GM10266 (cell line): ENCODE results near the gene APH1B.
"Not testable (repeated sequence)": the region's sequence is repeated elsewhere in the genome, so short reads cannot be mapped to it uniquely, and the experiment has no call there.

Source experiments
- DNase-seq: peaks from one replicate; pipeline ENCODE4 v3.0.0; 2012; ENCODE audit errors: extremely low spot score
- TF ChIP-seq, protein P1 (sequence below): IDR thresholded peaks from 2 replicates; pipeline ENCODE4 v1.5.1; 2012; ENCODE audit warnings: mild to moderate bottlenecking, low read depth; ENCODE audit not compliant: control insufficient read depth, insufficient read depth; ENCODE audit errors: missing control alignments

The APH1B gene

DNA sequence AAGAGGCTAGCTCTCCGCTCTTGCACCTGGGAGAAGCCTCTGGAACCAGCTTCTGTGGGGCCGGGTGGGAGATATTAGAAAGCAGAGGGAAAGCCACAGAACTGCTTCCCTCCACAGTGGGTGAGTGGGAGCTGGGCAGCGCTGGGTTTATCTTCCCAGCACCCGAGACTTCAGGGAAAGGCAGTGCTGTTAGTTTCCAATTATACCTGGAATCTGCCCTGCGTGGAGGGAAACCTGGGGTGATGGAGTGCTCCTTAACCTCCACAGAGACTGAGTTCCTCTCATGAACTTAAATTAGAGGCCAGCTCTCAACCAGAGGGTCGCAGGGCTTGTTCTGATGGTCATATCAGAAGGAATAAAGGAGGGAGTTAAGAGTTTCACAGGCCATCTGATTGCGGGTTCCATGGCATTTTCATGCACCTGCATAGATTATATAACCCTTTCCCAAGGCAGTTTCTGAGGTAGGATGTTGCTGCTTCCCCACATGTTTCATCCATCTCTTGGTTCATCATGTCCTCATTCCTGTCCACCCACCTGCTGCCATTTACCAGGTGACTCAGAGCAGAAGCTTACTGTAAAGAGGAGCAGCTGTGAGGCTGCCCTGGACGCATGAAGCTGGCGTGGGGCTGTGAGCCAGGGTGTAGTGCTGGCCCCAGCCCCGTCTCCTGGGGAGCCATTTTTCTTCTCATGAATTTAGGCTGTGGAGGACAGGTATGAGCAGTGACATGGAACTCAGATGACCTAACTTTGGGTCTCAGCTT lies 61.8 kb downstream of the APH1B start:
- DNase-seq: no peak
- TF ChIP-seq, protein P1, sequence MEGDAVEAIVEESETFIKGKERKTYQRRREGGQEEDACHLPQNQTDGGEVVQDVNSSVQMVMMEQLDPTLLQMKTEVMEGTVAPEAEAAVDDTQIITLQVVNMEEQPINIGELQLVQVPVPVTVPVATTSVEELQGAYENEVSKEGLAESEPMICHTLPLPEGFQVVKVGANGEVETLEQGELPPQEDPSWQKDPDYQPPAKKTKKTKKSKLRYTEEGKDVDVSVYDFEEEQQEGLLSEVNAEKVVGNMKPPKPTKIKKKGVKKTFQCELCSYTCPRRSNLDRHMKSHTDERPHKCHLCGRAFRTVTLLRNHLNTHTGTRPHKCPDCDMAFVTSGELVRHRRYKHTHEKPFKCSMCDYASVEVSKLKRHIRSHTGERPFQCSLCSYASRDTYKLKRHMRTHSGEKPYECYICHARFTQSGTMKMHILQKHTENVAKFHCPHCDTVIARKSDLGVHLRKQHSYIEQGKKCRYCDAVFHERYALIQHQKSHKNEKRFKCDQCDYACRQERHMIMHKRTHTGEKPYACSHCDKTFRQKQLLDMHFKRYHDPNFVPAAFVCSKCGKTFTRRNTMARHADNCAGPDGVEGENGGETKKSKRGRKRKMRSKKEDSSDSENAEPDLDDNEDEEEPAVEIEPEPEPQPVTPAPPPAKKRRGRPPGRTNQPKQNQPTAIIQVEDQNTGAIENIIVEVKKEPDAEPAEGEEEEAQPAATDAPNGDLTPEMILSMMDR: no peak

DNA sequence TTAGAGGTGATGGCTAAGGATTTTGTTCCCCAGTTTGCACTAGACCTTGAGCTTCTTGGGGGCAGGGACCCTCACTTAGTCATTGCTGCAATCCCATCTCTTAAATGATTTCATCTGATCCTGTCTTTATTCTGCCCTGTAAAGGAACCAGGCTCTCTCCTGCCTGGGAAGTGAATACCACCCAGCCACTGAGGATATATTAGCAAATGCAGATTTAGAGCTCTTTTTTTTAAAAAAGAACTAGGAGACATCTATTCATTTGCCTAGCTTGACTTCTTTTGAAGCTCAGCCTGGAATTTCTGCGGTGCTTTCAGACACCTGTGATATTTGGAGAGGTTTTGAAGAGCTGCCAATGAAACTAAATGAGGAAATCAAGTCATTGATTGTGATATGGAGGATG lies 62.4 kb downstream of the APH1B start:
- no peak for DNase-seq
- TF ChIP-seq, protein P1: no peak

DNA sequence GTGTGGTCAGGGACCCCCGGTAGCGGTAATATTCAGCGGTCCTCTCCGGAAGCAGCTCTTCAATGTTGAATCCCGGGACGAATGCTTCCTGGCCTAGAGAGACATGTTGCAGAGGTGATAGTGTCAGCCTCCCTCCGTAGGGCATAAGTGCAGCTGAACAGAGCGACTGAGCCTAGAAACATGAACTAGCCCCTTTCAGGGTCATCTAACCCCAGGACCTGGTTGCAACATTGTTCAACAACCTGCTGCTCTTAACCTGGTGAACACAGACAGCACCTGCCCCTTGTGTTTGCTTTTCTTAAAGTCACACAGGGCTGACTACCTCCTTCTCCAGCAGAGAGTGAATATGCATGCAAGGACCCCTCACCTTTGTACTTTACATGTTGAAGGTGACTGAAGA lies 62.9 kb downstream of the APH1B start:
- TF ChIP-seq, protein P1: no peak

GRCh38 chr15:63340878-63341277 lies 63.5 kb downstream of the APH1B start:
- no peak for DNase-seq
- TF ChIP-seq, protein P1: no peak

More for the DNA sequence above, 62.9 kb downstream of the APH1B start:
- no peak for DNase-seq

DNA sequence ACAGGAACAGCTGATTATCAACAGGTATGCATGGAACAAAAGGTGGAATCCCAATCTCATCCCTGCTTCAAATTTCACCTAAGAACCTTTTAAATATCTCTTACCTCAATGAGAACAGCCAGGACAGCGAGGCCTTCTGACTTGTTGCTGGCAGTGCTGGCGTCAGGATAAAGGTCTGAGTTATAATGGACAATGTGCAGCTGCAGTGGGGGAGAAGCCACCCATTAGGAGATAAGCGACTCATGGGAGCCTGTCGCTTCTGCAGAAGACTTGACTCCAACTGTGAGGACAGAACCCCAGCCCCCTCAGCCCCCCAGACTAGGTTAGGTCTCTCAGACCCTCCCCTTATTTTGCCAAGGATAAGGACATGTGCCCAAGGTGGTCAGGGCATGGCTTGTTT lies 64.5 kb downstream of the APH1B start:
- no peak for DNase-seq
- TF ChIP-seq, protein P1: no peak

GRCh38 chr15:63342996-63343562 lies 65.7 kb downstream of the APH1B start:
- not testable (repeated sequence) for DNase-seq

- DNase-seq: no peak
- TF ChIP-seq, protein P1: no peak
Observed at GRCh38 chr15:63344731-63345390, 67.5 kb downstream of the APH1B start.

GRCh38 chr15:63345391-63345752 lies 68.0 kb downstream of the APH1B start:
- TF ChIP-seq, protein P1: no peak
- no peak for DNase-seq
